ENCODE measurements around the gene ADRA2C. TPM values are rescaled to one million over a fixed set of nuclear protein-coding genes. Genes with fewer than 3 reads are reported as not detected.

ADRA2C gene
- total RNA-seq, 1 experiment from 2014 or later: 18.5 TPM

GRCh38 chr4:3774253-3774883, 8.2 kb downstream of the ADRA2C start:
- Histone ChIP-seq H3K4me3 (no peak overlapping the region), H3K4me1 (peaks cover 40% of the 10 kb centered on the region), H3K27me3 (no peaks in the 10 kb centered on the region), H3K27ac (peak overlapping the region; percentile 64), H3K9me3 (replicated peaks) (no peaks in the 10 kb centered on the region), H3K36me3 (no peaks in the 10 kb centered on the region)
- DNase-seq: no peak

DNA sequence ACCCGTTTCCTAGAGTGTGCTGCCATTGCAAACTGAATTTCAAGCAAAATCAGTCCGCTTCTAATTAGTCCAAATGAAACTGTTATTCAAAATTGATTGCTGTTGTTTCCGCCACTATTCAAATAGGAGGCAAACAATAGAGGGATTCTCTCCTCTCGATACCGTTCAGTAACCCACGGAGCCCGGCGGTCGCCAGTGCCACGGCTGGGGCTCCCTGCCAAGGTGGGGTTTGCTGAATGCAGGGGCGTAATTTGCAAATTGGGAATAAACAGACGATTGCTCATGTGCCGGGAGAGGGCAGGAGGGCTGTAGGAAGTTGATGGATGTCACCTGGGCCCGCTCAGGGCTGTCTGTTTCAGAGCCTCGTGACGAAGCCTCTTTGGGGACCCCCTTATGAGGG, 8.8 kb downstream of the ADRA2C start:
- no peaks in the 10 kb centered on the region for H3K36me3 ChIP-seq
- H3K9me3 ChIP-seq (replicated peaks): no peaks in the 10 kb centered on the region
- no peak for DNase-seq
- H3K4me3 ChIP-seq: no peak overlapping the region
- no peak overlapping the region for H3K27ac ChIP-seq
- peaks cover 34% of the 10 kb centered on the region for H3K4me1 ChIP-seq
- no peaks in the 10 kb centered on the region for H3K27me3 ChIP-seq

GRCh38 chr4:3775576-3775975, 9.4 kb downstream of the ADRA2C start:
- Histone ChIP-seq H3K27ac (no peak overlapping the region), H3K9me3 (replicated peaks) (no peaks in the 10 kb centered on the region), H3K4me1 (peaks cover 29% of the 10 kb centered on the region), H3K4me3 (no peak overlapping the region), H3K36me3 (no peaks in the 10 kb centered on the region), H3K27me3 (no peaks in the 10 kb centered on the region)
- DNase-seq: no peak

DNA sequence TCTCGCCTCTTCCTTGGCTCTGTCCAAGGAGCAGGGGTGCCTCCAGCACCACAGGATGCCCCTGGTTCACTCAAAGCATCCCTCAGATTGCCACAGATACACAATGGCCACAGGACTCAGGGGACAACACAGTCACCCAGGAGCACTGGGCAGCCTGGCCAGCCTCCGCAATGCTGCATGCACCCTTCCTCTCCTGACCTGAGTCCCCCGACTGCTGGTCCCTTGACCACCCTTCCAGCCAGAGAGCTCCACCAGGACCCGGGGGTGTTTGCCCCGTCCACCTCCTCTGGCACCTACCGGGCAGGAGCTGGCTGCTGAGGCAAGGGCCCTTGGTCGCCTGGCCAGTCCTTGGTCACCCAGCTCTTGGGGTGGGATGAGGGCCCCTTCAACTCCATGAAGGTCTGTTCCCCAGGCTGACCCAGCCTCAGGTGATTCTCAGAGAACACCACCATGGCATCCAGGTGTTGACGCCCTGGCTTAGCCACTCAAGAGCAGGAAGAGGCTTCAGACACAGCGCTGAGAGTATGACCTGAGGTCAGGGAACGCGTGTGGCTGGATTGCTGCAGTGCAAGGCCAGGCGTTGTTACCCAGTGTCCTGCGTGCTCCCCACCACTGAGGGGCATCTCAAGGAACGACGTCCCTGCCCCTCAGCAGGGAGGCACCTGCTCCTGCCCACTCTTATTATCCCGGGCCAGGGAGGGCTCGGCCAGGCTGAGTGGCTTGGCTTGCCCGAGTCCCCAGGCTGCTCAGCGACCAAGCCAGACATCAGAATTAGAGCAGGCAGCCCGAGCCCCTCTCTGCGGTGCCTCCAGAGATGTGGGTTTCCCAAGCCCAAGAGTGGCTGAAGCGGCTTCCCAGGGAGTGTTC, 10.2 kb downstream of the ADRA2C start:
- Histone ChIP-seq H3K9me3 (replicated peaks) (no peaks in the 10 kb centered on the region), H3K4me3 (no peak overlapping the region), H3K27me3 (no peaks in the 10 kb centered on the region), H3K4me1 (peaks cover 25% of the 10 kb centered on the region), H3K27ac (no peak overlapping the region), H3K36me3 (no peaks in the 10 kb centered on the region)
- no peak for DNase-seq

GRCh38 chr4:3777033-3777390, 10.8 kb downstream of the ADRA2C start:
- Histone ChIP-seq H3K4me3 (no peak overlapping the region), H3K4me1 (peaks cover 25% of the 10 kb centered on the region), H3K27me3 (no peaks in the 10 kb centered on the region), H3K9me3 (replicated peaks) (no peaks in the 10 kb centered on the region), H3K36me3 (no peaks in the 10 kb centered on the region), H3K27ac (no peak overlapping the region)
- DNase-seq: no peak

DNA sequence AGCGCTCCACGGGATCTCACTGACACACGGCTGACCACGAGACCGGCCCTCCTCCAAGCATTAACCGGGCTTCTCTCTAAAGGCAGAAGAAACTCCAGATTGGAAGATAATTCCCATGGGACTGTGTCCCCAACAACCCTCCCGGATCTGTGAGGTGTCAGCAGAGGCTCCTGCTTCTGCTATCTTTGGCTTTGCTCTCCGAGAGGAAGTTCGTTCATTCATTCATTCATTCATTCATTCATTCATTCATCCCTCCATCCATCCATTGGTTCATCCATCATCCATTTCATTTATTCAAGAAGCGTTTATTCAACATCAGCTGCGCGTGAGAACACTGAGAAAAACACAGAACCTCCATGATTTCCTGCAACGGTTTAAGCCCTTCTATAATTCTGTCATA, 11.5 kb downstream of the ADRA2C start:
- no peaks in the 10 kb centered on the region for H3K9me3 ChIP-seq (replicated peaks)
- no peak overlapping the region for H3K27ac ChIP-seq
- peaks cover 25% of the 10 kb centered on the region for H3K4me1 ChIP-seq
- no peak overlapping the region for H3K4me3 ChIP-seq
- no peak for DNase-seq
- H3K36me3 ChIP-seq: no peaks in the 10 kb centered on the region
- H3K27me3 ChIP-seq: peaks cover 3% of the 10 kb centered on the region; the same call in 1 of the 2 replicates

GRCh38 chr4:3779509-3779908, 13.3 kb downstream of the ADRA2C start:
- H3K9me3 ChIP-seq (replicated peaks): no peaks in the 10 kb centered on the region
- DNase-seq: no peak
- no peaks in the 10 kb centered on the region for H3K36me3 ChIP-seq
- peaks cover 19% of the 10 kb centered on the region for H3K4me1 ChIP-seq
- peaks cover 3% of the 10 kb centered on the region; the same call in 1 of the 2 replicates for H3K27me3 ChIP-seq
- H3K27ac ChIP-seq: no peak overlapping the region
- no peak overlapping the region for H3K4me3 ChIP-seq

DNA sequence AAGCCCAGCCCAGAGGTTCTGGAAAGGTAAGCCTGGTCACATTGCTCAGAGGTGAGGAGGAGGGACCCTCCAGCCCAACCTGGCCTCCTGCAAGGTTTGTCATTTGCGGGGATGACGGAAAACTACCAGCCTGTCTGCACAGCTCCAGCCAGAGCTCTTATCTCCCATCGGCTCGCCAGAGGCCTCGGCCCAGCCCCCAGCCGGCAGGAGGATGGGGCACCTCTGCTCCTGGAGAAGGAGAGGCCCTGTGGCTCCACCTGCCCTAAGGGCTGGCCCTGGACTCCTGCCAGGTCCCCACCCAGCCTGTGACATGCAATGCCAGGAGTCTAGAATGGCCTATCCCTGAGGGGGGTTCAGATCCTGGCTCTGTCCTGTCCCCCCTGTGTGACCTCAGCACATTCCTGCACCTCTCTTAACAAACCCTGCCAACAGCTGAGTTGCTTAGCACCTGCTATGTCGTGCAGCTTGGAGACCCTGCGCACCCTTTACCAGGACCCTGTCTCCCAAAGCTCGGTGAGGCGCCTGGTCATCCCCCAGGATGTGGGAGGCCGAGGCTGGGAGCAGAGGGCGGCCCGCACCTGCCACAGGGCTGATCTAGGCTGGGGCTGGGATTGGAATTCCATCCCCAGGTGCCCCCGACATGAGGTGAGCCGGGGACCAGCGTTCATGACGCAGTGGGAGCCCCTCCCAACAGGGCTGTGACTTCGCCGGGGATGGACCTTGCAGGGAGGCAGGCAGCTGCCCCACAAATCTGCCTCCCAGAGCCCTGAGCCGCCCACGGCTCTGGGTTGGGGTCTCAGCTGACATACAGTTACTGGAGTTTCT, 14.4 kb downstream of the ADRA2C start:
- Histone ChIP-seq H3K9me3 (replicated peaks) (no peaks in the 10 kb centered on the region), H3K4me3 (no peak overlapping the region), H3K36me3 (no peaks in the 10 kb centered on the region), H3K27ac (no peak overlapping the region), H3K4me1 (peaks cover 22% of the 10 kb centered on the region), H3K27me3 (peaks cover 3% of the 10 kb centered on the region; the same call in 1 of the 2 replicates)
- peak; percentile 24 to 44 for DNase-seq

DNA sequence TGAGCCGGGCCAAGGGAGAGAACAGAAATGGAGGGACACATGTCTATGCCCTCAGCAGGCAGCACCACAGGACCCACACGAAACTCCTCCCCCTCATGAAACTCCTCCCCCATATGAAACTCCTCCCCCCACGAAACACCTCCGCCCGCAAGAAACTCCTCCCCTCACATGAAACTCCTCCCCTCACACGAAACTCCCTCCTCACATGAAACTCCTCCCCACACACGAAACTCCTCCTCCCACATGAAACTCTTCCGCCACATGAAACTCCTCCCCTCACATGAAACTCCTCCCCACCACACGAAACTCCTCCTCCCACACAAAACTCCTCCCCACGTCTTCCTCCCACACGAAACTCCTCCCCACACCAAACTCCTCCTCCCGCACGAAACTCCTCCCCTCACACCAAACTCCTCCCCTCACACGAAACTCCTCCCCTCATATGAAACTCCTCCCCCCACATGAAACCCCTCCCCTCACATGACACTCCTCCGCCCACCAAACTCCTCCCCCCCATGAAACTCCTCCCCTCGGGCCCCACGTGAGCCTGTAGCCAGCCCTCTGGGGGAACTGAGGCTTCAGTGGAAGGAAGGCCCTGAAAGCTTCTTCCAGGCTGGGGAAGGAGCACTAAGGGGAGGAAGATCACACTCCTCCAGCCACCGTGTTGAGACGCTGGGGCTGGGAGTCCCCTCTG, 15.2 kb downstream of the ADRA2C start:
- peak in 1 of 2 experiments; percentile 39 for DNase-seq
- Histone ChIP-seq H3K4me1 (peaks cover 22% of the 10 kb centered on the region), H3K27ac (no peak overlapping the region)

DNA sequence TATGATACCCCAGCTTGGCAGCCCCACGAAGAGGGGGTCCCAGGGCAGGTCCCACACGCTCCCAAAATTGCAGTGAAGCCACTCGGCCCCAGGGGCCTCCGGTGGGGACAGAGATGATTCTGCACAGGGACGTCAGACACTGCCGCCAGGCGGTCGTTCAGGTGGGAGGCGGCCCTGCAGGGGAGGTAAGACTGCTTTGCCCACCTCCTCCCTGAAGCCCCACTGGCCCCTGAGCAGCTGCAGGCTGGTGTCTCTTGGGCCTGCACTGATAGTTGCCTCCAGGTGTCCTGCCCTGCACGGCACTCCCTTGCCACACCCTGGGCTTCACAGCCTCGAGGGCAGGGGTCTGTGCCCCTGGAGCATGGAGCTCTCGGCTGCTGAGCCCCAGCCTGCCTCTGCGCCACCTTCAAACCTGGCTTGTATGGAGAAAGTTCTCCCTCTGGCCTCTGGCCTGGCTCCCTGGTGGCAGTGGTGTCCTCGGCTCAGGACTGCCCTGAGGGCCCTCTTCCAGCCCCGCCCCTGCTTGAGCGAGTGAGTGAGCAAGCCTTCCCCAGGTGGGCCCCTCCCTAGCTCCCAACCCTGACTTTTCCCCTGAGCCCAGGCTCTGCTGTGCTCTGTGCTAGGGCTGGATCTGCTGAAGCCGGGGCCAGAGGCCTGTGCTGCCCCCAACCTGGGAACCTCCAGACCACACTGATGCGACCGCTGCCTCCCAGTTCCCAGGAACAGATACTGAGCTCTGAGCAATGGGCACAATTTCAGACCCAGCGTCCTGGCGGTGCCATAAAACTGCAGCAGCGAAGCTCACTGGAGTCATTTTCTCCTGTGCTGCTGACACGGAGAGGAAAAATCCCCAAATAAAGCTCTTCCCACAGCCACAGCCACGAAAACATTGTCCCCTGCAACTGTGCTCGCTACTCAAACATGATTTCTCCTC, 16.1 kb downstream of the ADRA2C start:
- no peak for DNase-seq
- Histone ChIP-seq H3K4me1 (peaks cover 22% of the 10 kb centered on the region), H3K36me3 (no peaks in the 10 kb centered on the region), H3K27ac (no peak overlapping the region), H3K27me3 (peaks cover 3% of the 10 kb centered on the region; the same call in 1 of the 2 replicates), H3K9me3 (replicated peaks) (no peaks in the 10 kb centered on the region), H3K4me3 (no peak overlapping the region)

More for the DNA sequence above, 15.2 kb downstream of the ADRA2C start:
- Histone ChIP-seq H3K9me3 (replicated peaks) (no peaks in the 10 kb centered on the region), H3K27me3 (peaks cover 3% of the 10 kb centered on the region; the same call in 1 of the 2 replicates), H3K36me3 (no peaks in the 10 kb centered on the region), H3K4me3 (no peak overlapping the region)

GRCh38 chr4:3783693-3784306, 17.6 kb downstream of the ADRA2C start:
- peak; percentile 54 to 63 for DNase-seq
- Histone ChIP-seq H3K4me1 (peaks cover 22% of the 10 kb centered on the region), H3K27me3 (peaks cover 3% of the 10 kb centered on the region; the same call in 1 of the 2 replicates), H3K36me3 (no peaks in the 10 kb centered on the region), H3K4me3 (no peak overlapping the region), H3K27ac (no peak overlapping the region), H3K9me3 (replicated peaks) (no peaks in the 10 kb centered on the region)

- Histone ChIP-seq H3K27ac (no peak overlapping the region), H3K9me3 (replicated peaks) (no peaks in the 10 kb centered on the region), H3K4me1 (peaks cover 22% of the 10 kb centered on the region), H3K4me3 (no peak overlapping the region), H3K27me3 (peaks cover 3% of the 10 kb centered on the region; the same call in 1 of the 2 replicates), H3K36me3 (no peaks in the 10 kb centered on the region)
- peak; percentile 48 to 71 for DNase-seq
Observed at GRCh38 chr4:3784454-3785291, 18.5 kb downstream of the ADRA2C start.

DNA sequence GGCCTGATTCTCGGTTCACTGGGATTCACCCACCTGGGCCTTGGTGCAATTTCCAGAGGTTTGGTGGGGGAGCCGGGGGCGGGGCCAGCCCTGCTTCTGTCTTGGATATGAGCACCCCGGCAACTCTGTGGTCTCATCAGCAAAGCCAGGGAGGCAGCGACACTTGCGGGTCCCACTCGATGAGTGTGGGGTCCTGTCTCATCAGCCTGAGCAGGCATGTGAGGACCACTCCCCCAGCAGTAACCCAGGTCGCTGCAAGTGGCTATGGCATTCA, 19.0 kb downstream of the ADRA2C start:
- no peaks in the 10 kb centered on the region for H3K36me3 ChIP-seq
- peaks cover 3% of the 10 kb centered on the region; the same call in 1 of the 2 replicates for H3K27me3 ChIP-seq
- DNase-seq: no peak
- H3K9me3 ChIP-seq (replicated peaks): no peaks in the 10 kb centered on the region
- no peak overlapping the region for H3K4me3 ChIP-seq
- peaks cover 22% of the 10 kb centered on the region for H3K4me1 ChIP-seq
- no peak overlapping the region for H3K27ac ChIP-seq
